ENCODE measurements around the gene TMEM54.

TMEM54 gene

DNA sequence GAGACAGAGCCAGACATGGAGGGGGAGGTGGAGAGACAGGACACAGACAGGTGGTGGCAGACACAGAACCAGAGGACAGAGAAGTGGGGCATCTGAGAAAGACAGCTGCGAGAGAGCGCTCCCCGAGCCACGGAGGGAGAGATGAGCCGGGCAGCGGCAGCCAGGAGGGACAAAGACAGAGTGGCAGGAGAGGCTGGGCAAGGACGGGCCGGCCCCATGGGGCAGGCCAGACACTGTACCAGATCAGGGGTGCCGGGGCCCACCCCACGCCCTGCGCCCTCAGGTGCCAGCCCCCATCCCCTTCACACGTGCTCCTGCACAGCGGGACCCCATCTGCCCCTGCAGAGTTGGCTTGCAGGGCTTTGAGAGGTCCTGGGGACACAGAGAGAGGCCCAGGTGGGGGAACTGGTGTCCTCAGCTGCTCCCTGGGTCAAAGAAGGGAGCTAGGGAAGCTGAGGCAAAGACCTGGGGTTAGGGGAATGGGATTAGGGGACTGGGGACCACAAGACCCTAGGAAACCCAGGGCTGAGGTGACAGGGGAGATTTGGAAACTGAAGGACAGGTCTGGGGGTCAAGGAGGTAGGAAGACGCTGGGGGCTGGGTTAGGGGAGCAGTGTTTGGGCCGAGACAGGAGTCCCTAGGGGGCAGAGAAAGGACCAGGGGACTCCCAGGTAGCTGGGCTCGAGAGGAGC lies 31.1 kb downstream of the TMEM54 start:
- no peak for DNase-seq
- Histone ChIP-seq H3K36me3 (replicated peaks) (no peaks in the 10 kb centered on the region), H3K27me3 (replicated peaks) (peaks cover 2% of the 10 kb centered on the region), H3K27ac (no peak overlapping the region), H3K4me3 (ENCODE audit: low read depth, low read length) (peak overlapping the region; percentile 24)
- in situ Hi-C loops (cut with HindIII; ENCODE audit: low pct_ligation_motif_present, low sequenced_read_pairs) = no loop called here
- no peak for TF ChIP-seq CTCF (IDR thresholded peaks at IDR 0.05; ENCODE audit: low read depth, low read length, missing control alignments)

DNA sequence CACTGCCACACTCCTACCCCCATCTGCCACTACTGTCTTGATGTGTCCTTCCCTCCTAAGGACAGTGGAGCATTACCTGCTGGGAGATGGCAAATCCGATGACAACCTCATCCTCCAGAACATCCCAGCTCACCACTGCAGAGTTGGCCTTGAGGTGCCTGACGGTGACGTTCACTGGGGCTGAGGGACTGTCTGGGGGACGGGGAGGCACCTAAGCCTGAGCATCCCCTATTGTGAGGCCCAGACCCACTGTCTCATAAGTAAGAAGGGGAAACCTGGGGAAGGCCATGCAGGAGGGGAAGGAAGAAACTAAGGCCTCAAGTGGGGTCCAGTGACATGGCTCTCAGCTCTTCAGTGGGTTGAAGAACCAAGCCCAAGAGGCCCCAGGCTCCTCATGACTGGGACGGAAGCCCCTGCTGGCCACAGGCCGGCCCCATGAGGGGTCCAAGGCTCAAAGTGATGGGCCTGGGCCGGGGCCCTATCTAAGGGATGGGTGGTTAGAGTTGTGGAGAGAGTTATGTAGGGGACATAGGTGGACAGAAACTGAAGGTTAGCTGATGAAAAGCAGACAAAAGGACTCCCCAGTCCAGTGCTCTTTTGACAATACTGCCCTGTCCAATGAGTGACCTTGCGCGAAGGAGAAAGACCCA lies 32.3 kb downstream of the TMEM54 start:
- TF ChIP-seq CTCF (IDR thresholded peaks at IDR 0.05; ENCODE audit: low read depth, low read length, missing control alignments) = no peak
- in situ Hi-C loops (cut with HindIII; ENCODE audit: low pct_ligation_motif_present, low sequenced_read_pairs) = no loop called here
- DNase-seq = no peak
- H3K27ac ChIP-seq = no peak overlapping the region
- H3K36me3 ChIP-seq (replicated peaks) = no peaks in the 10 kb centered on the region
- peaks cover 2% of the 10 kb centered on the region for H3K27me3 ChIP-seq (replicated peaks)
- no peak overlapping the region for H3K4me3 ChIP-seq (ENCODE audit: low read depth, low read length)

DNA sequence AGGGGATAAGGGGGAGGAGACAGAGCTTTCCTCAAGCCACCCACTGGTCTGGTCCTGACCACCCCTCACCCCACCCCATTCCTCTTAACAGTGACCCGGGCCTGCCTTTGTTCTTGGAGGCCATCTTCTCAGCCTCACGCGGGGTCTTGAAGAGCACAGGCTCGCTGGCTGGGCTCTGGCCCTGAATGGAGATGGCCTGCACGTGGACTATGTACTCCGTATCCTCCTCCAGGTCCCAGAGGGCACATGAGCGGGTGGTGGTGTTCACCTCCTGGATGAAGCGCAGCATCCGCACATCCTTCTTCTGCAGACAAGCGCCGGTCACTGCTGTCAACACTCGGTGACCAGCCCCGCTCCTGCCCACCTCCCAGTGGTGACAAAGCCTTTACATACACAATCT lies 33.1 kb downstream of the TMEM54 start:
- no peaks in the 10 kb centered on the region for H3K36me3 ChIP-seq (replicated peaks)
- DNase-seq = no peak
- in situ Hi-C loops (cut with HindIII; ENCODE audit: low pct_ligation_motif_present, low sequenced_read_pairs) = no loop called here
- H3K4me3 ChIP-seq (ENCODE audit: low read depth, low read length) = no peak overlapping the region
- H3K27me3 ChIP-seq (replicated peaks) = peaks cover 2% of the 10 kb centered on the region
- H3K27ac ChIP-seq = no peak overlapping the region
- TF ChIP-seq CTCF (IDR thresholded peaks at IDR 0.05; ENCODE audit: low read depth, low read length, missing control alignments) = no peak

DNA sequence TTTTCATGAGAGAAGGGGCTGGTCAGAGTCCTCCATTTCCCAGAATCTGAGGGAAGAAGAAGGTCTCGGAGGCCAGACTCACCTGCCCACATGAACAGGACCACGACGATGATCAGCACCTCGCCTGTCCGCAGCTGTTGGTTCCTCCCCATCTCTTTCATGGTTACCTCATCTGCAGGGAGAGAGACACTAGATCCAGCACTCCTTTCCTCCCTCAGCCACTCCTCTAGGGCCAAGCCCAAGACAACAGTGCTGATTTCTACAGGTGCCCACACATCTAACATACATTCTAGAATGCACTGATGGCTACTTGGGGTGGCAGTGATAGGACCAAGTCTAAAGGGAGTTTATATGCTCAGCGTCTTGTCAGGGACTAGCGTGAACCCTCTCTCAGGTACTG lies 33.5 kb downstream of the TMEM54 start:
- no peak overlapping the region for H3K4me3 ChIP-seq (ENCODE audit: low read depth, low read length)
- H3K27me3 ChIP-seq (replicated peaks) = peaks cover 2% of the 10 kb centered on the region
- no peak overlapping the region for H3K27ac ChIP-seq
- H3K36me3 ChIP-seq (replicated peaks) = no peaks in the 10 kb centered on the region
- TF ChIP-seq CTCF (IDR thresholded peaks at IDR 0.05; ENCODE audit: low read depth, low read length, missing control alignments) = no peak
- no peak for DNase-seq
- in situ Hi-C loops (cut with HindIII; ENCODE audit: low pct_ligation_motif_present, low sequenced_read_pairs) = no loop called here

DNA sequence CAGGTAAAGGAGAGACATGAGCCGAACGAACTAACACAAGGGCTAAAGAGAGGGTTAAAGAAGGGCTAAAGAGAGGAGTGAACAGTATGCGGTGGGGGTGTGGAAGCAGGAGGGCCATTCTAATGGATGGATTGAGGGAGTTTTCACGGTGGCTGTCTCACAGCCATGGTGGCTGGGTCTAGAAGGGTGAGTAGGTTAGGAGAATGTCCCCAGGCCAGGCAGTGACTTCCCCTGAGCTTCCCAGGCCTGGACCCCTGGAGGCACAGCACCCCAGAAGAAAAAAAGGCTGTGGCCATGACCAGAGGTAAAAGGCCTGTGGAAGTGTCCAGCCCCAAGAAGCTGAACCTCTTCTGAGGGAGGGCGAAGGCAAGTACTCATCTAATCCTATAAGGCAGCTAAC lies 34.0 kb downstream of the TMEM54 start:
- peaks cover 2% of the 10 kb centered on the region for H3K27me3 ChIP-seq (replicated peaks)
- no peaks in the 10 kb centered on the region for H3K36me3 ChIP-seq (replicated peaks)
- DNase-seq = no peak
- in situ Hi-C loops (cut with HindIII; ENCODE audit: low pct_ligation_motif_present, low sequenced_read_pairs) = no loop called here
- no peak overlapping the region for H3K27ac ChIP-seq
- H3K4me3 ChIP-seq (ENCODE audit: low read depth, low read length) = no peak overlapping the region
- no peak for TF ChIP-seq CTCF (IDR thresholded peaks at IDR 0.05; ENCODE audit: low read depth, low read length, missing control alignments)
